H9 (cell line): ENCODE data around the gene RPL9. TPM values are rescaled to one million over a fixed set of nuclear protein-coding genes. Genes with fewer than 3 reads are reported as not detected.

Source experiments
- DNase-seq: peaks from one replicate; pipeline ENCODE4 v3.0.0-alpha.2; 2017
- H2AFZ ChIP-seq: one replicate; pipeline ENCODE4 v1.6.1; 2013; ENCODE audit warnings: mild to moderate bottlenecking, low read length, control low read depth, moderate library complexity
- H2AK5ac ChIP-seq: 2 replicates; pipeline ENCODE4 v1.6.1; 2013; ENCODE audit warnings: low read length, control low read depth, mixed read lengths; ENCODE audit not compliant: insufficient read length
- H2BK120ac ChIP-seq: one replicate; pipeline ENCODE4 v1.6.1; 2013; ENCODE audit warnings: low read depth, mild to moderate bottlenecking, low read length, control low read depth, inconsistent platforms; ENCODE audit not compliant: poor library complexity, severe bottlenecking
- H2BK12ac ChIP-seq: 2 replicates; pipeline ENCODE4 v1.6.1; 2013; ENCODE audit warnings: low read length, control low read depth, mixed read lengths, low read depth; ENCODE audit not compliant: insufficient read length
- H2BK15ac ChIP-seq: 2 replicates; pipeline ENCODE4 v1.6.1; 2013; ENCODE audit warnings: low read depth, low read length, control low read depth
- H2BK20ac ChIP-seq: one replicate; pipeline ENCODE4 v1.6.1; 2013; ENCODE audit warnings: low read depth, mild to moderate bottlenecking, low read length, control low read depth, inconsistent platforms; ENCODE audit not compliant: poor library complexity, severe bottlenecking
- H2BK5ac ChIP-seq: 2 replicates; pipeline ENCODE4 v1.6.1; 2013; ENCODE audit warnings: low read length, control low read depth, mixed read lengths; ENCODE audit not compliant: insufficient read length
- H3K14ac ChIP-seq: 2 replicates; pipeline ENCODE4 v1.6.1; 2013; ENCODE audit warnings: low read length, control low read depth; ENCODE audit not compliant: insufficient read depth
- H3K18ac ChIP-seq: 2 replicates; pipeline ENCODE4 v1.6.1; 2013; ENCODE audit warnings: low read depth, mild to moderate bottlenecking, mixed read lengths, low read length, control low read depth; ENCODE audit not compliant: insufficient read length
- H3K23ac ChIP-seq: 2 replicates; pipeline ENCODE4 v1.6.1; 2013; ENCODE audit warnings: low read length, control low read depth, mixed read lengths, low read depth; ENCODE audit not compliant: insufficient read length
- H3K23me2 ChIP-seq: 2 replicates; pipeline ENCODE4 v1.6.1; 2013; ENCODE audit warnings: low read depth, mild to moderate bottlenecking, mixed read lengths, low read length, control low read depth; ENCODE audit not compliant: insufficient read length, poor library complexity, severe bottlenecking
- H3K27ac ChIP-seq: 2 replicates; pipeline ENCODE4 v1.5.1; 2013; ENCODE audit warnings: low read length, control low read depth, mixed read lengths, low read depth; ENCODE audit not compliant: insufficient read length
- H3K27me3 ChIP-seq: 2 replicates; pipeline ENCODE4 v1.6.1; 2013; ENCODE audit warnings: low read length, control low read depth, inconsistent platforms; ENCODE audit not compliant: insufficient read depth
- H3K4ac ChIP-seq: 2 replicates; pipeline ENCODE4 v1.6.1; 2013; ENCODE audit warnings: low read depth, mild to moderate bottlenecking, control low read depth, inconsistent platforms, low read length, moderate library complexity
- H3K4me1 ChIP-seq: 2 replicates; pipeline ENCODE4 v1.6.1; 2013; ENCODE audit warnings: low read length, control low read depth, inconsistent platforms; ENCODE audit not compliant: insufficient read depth
- H3K4me2 ChIP-seq: 2 replicates; pipeline ENCODE4 v1.6.1; 2013; ENCODE audit warnings: low read length, control low read depth, mixed read lengths; ENCODE audit not compliant: insufficient read length, insufficient read depth
- H3K56ac ChIP-seq: 2 replicates; pipeline ENCODE4 v1.6.1; 2013; ENCODE audit warnings: low read depth, mild to moderate bottlenecking, mixed read lengths, low read length, control low read depth; ENCODE audit not compliant: insufficient read length
- H3K79me1 ChIP-seq: 2 replicates; pipeline ENCODE4 v1.6.1; 2013; ENCODE audit warnings: low read depth, mild to moderate bottlenecking, moderate library complexity, low read length, control low read depth, inconsistent platforms; ENCODE audit not compliant: insufficient read depth, poor library complexity, severe bottlenecking
- H3K79me2 ChIP-seq: 2 replicates; pipeline ENCODE4 v1.6.1; 2013; ENCODE audit warnings: low read length, control low read depth, inconsistent platforms; ENCODE audit not compliant: insufficient read depth
- H3K9ac ChIP-seq: 2 replicates; pipeline ENCODE4 v1.6.1; 2013; ENCODE audit warnings: low read length, control low read depth, mixed read lengths; ENCODE audit not compliant: insufficient read length; ENCODE audit errors: extremely low read depth
- H3K9me3 ChIP-seq: one replicate; pipeline ENCODE4 v1.6.1; 2013; ENCODE audit warnings: low read depth, low read length, inconsistent platforms; ENCODE audit not compliant: control insufficient read depth
- H3T11ph ChIP-seq: one replicate; pipeline ENCODE4 v1.6.1; 2013; ENCODE audit warnings: mild to moderate bottlenecking, low read length, control low read depth, inconsistent platforms
- H4K20me1 ChIP-seq: one replicate; pipeline ENCODE4 v1.6.1; 2013; ENCODE audit not compliant: control insufficient read depth, insufficient read length, insufficient read depth
- H4K5ac ChIP-seq: 2 replicates; pipeline ENCODE4 v1.6.1; 2013; ENCODE audit warnings: low read depth, mild to moderate bottlenecking, mixed read lengths, low read length, control low read depth; ENCODE audit not compliant: insufficient read length
- H4K8ac ChIP-seq: replicated peaks from 2 replicates; pipeline ENCODE4 v1.6.1; 2013; ENCODE audit warnings: low read length, control low read depth, mixed read lengths, low read depth; ENCODE audit not compliant: insufficient read length
- H4K91ac ChIP-seq: 2 replicates; pipeline ENCODE4 v1.6.1; 2013; ENCODE audit warnings: low read depth, mild to moderate bottlenecking, moderate library complexity, mixed read lengths, low read length, control low read depth; ENCODE audit not compliant: insufficient read length
- H3K27ac Mint-ChIP-seq, 3 experiments: 2 replicates in 2 of 3; 3 replicates in 1 of 3; pipeline ENCODE4 v1.8.0; 2020 to 2021; ENCODE audit warnings: mixed read lengths in 3 of 3, mild to moderate bottlenecking in 1 of 3, moderate library complexity in 1 of 3
- H3K27me3 Mint-ChIP-seq: 2 replicates; pipeline ENCODE4 v1.8.0; 2021; ENCODE audit warnings: low read depth, mild to moderate bottlenecking, moderate library complexity, mixed read lengths
- H3K36me3 Mint-ChIP-seq, 3 experiments: 2 replicates in 2 of 3; 3 replicates in 1 of 3; pipeline ENCODE4 v1.8.0; 2020 to 2021; ENCODE audit warnings: low read depth in 3 of 3, mixed read lengths in 3 of 3; ENCODE audit not compliant: insufficient read depth in 1 of 3
- H3K4me1 Mint-ChIP-seq, 2 experiments: 2 replicates each; pipeline ENCODE4 v1.8.0; 2020; ENCODE audit warnings: mixed read lengths in 2 of 2
- H3K4me3 Mint-ChIP-seq, 2 experiments: 2 replicates in 1 of 2; 3 replicates in 1 of 2; pipeline ENCODE4 v1.8.0; 2020 to 2021; ENCODE audit warnings: mild to moderate bottlenecking in 2 of 2, mixed read lengths in 2 of 2, moderate library complexity in 1 of 2
- H3K9me3 Mint-ChIP-seq, 2 experiments: 2 replicates in 1 of 2; 3 replicates in 1 of 2; pipeline ENCODE4 v1.8.0; 2020; ENCODE audit warnings: mild to moderate bottlenecking in 2 of 2, mixed read lengths in 2 of 2, moderate library complexity in 1 of 2
- WGBS: extraction: QIAGEN DNeasy Blood & Tissue Kit; methylation state at CpG from one replicate; pipeline ENCODE4 v1.1.7; 2013; ENCODE audit warnings: missing lambda C conversion rate, low lambda C conversion rate, mixed read lengths; ENCODE audit not compliant: insufficient read length; ENCODE audit errors: extremely low coverage; 5-methylcytosine and 5-hydroxymethylcytosine counted together
- total RNA-seq: library from RNA; stranded (reverse); gene quantifications from 2 replicates; pipeline ENCODE4 v1.2.1, GENCODE V29; 2021
- TF ChIP-seq, protein P1 (sequence below): fragments of 200-600 bp; sonication (generic); conservative IDR thresholded peaks from 3 replicates; pipeline ENCODE4 v1.8.0; 2021; ENCODE audit warnings: antibody characterized with exemption, mild to moderate bottlenecking

The RPL9 gene
- total RNA-seq, 1 experiment from 2014 or later: 1,888 TPM

DNA sequence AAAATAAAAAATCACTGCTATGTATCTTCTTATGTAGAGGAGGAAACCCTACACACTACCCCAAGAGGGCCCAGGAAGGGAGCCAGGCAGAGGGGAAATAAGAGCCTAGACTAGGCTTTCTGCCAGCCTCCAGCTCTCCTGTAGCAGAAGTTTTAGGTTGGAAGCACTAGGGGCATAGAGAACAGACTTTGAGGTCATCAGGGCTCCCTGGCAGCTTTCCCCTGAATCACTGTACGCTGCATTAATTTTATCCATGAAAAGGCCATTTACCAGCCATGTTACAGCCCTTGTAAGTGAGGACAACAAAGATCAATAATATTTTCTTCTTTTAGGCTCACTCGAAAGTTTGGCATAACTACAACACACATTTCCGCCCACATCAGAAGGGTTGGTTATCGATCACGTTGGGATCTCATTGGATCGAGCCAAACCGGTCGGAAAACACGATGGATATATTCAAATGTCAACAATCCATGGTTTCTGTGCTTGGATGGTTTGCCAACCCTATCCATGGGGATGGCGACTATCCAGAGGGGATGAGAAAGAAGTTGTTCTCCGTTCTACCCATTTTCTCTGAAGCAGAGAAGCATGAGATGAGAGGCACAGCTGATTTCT, 24.7 kb downstream of the RPL9 start:
- no peak overlapping the region for H3K18ac ChIP-seq
- no peak overlapping the region for H2AK5ac ChIP-seq
- no peak overlapping the region for H3T11ph ChIP-seq
- H4K20me1 ChIP-seq: no peaks in the 10 kb centered on the region
- no peak overlapping the region for H2BK12ac ChIP-seq
- H2AFZ ChIP-seq: no peak overlapping the region
- no peak for DNase-seq
- no peak overlapping the region for H3K56ac ChIP-seq
- WGBS: no CpG with 5 or more reads among the region's 11 CpGs
- H3K9ac ChIP-seq: no peak overlapping the region
- H3K9me3 ChIP-seq: no peaks in the 10 kb centered on the region
- TF ChIP-seq, protein P1, sequence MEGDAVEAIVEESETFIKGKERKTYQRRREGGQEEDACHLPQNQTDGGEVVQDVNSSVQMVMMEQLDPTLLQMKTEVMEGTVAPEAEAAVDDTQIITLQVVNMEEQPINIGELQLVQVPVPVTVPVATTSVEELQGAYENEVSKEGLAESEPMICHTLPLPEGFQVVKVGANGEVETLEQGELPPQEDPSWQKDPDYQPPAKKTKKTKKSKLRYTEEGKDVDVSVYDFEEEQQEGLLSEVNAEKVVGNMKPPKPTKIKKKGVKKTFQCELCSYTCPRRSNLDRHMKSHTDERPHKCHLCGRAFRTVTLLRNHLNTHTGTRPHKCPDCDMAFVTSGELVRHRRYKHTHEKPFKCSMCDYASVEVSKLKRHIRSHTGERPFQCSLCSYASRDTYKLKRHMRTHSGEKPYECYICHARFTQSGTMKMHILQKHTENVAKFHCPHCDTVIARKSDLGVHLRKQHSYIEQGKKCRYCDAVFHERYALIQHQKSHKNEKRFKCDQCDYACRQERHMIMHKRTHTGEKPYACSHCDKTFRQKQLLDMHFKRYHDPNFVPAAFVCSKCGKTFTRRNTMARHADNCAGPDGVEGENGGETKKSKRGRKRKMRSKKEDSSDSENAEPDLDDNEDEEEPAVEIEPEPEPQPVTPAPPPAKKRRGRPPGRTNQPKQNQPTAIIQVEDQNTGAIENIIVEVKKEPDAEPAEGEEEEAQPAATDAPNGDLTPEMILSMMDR: no peak
- Mint-ChIP-seq H3K27ac (no peak overlapping the region), H3K4me1 (peaks cover 4 to 6% of the 10 kb centered on the region in 2 experiments), H3K4me3 (no peak overlapping the region), H3K9me3 (no peaks in the 10 kb centered on the region), H3K36me3 (no peaks in the 10 kb centered on the region), H3K27me3 (peaks cover 8% of the 10 kb centered on the region)
- no peak overlapping the region for H2BK5ac ChIP-seq
- no peak overlapping the region for H4K91ac ChIP-seq
- H4K8ac ChIP-seq: no peak overlapping the region
- no peaks in the 10 kb centered on the region for H3K23me2 ChIP-seq
- no peak overlapping the region for H3K14ac ChIP-seq
- no peak overlapping the region for H2BK20ac ChIP-seq
- H3K4me2 ChIP-seq: no peak overlapping the region
- no peak overlapping the region for H3K23ac ChIP-seq
- no peaks in the 10 kb centered on the region for H3K79me1 ChIP-seq
- no peaks in the 10 kb centered on the region for H3K4me1 ChIP-seq
- H3K4ac ChIP-seq: no peak overlapping the region
- no peaks in the 10 kb centered on the region for H3K79me2 ChIP-seq
- H3K27me3 ChIP-seq: no peaks in the 10 kb centered on the region
- no peak overlapping the region for H2BK15ac ChIP-seq
- no peak overlapping the region for H3K27ac ChIP-seq
- H4K5ac ChIP-seq: no peak overlapping the region
- no peak overlapping the region for H2BK120ac ChIP-seq
